ENCODE results near the gene KRTAP5-10.
"Not testable (repeated sequence)": the region's sequence is repeated elsewhere in the genome, so short reads cannot be mapped to it uniquely, and the experiment has no call there.

Gene KRTAP5-10

GRCh38 chr11:71527576-71528210, 37.7 kb upstream of the KRTAP5-10 start:
- TF ChIP-seq, protein P1, sequence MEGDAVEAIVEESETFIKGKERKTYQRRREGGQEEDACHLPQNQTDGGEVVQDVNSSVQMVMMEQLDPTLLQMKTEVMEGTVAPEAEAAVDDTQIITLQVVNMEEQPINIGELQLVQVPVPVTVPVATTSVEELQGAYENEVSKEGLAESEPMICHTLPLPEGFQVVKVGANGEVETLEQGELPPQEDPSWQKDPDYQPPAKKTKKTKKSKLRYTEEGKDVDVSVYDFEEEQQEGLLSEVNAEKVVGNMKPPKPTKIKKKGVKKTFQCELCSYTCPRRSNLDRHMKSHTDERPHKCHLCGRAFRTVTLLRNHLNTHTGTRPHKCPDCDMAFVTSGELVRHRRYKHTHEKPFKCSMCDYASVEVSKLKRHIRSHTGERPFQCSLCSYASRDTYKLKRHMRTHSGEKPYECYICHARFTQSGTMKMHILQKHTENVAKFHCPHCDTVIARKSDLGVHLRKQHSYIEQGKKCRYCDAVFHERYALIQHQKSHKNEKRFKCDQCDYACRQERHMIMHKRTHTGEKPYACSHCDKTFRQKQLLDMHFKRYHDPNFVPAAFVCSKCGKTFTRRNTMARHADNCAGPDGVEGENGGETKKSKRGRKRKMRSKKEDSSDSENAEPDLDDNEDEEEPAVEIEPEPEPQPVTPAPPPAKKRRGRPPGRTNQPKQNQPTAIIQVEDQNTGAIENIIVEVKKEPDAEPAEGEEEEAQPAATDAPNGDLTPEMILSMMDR (IDR thresholded peaks at IDR 0.05; ENCODE audit: low read depth, low read length, missing control alignments): no peak
- no peak overlapping the region for H3K4me3 ChIP-seq (ENCODE audit: low read depth, low read length)
- DNase-seq (ENCODE audit: low read depth): no peak
- in situ Hi-C loops (cut with HindIII; ENCODE audit: low sequenced_read_pairs): no loop called here

DNA sequence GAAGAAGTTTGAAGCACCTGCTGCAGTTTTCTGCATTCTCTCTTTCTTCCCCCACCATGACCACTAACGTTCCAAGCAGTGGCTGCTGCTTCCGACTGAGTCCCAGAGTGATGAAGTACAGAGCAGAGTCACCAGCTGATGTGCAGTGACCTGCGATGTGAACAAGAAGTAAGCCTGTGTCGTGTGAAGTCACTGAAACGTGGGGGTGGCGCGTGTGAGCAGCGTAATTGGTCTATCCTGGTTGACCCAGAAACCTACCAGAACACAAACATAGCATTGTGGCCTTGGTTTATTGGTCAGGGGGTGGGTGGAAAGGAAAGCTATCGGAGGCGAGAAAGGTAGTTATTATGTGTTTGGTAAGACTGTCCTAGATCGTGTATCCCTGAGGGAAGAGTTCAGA, 34.8 kb upstream of the KRTAP5-10 start:
- no peak overlapping the region for H3K4me3 ChIP-seq (ENCODE audit: low read depth, low read length)
- in situ Hi-C loops (cut with HindIII; ENCODE audit: low sequenced_read_pairs): no loop called here
- no peak for DNase-seq (ENCODE audit: low read depth)
- TF ChIP-seq, protein P1 (IDR thresholded peaks at IDR 0.05; ENCODE audit: low read depth, low read length, missing control alignments): no peak

DNA sequence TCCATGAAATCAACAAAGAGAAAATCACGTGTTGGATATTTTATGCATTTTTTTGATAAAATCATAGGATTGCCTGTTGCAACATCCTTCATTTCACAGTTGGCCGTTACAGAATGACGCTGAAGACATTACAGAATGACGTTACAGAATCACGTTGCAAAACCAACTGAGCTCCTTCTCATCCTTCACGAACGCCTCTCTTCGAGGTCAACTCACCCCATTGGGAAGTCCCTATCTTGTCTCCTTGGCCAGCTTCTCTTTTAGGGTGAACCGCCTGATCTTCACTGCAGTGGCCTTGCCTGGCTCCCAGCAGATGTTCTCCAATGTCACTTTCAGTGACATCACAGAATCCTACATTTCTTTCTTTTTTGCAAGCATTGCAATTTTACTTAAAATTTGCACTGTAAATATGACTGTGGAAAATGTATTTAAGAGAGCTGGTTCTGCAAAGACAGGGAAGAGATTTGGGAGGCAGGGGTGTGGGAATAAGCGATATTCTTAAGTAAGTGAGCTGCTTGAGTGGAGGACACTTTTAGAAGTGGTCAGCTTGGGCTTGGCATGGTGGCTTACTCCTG, 33.2 kb upstream of the KRTAP5-10 start:
- no peak overlapping the region for H3K4me3 ChIP-seq (ENCODE audit: low read depth, low read length)
- no peak for DNase-seq (ENCODE audit: low read depth)
- TF ChIP-seq, protein P1 (IDR thresholded peaks at IDR 0.05; ENCODE audit: low read depth, low read length, missing control alignments): no peak
- in situ Hi-C loops (cut with HindIII; ENCODE audit: low sequenced_read_pairs): no loop called here

GRCh38 chr11:71534711-71535608, 30.4 kb upstream of the KRTAP5-10 start:
- not testable (repeated sequence) for H3K4me3 ChIP-seq (ENCODE audit: low read depth, low read length); DNase-seq (ENCODE audit: low read depth)

DNA sequence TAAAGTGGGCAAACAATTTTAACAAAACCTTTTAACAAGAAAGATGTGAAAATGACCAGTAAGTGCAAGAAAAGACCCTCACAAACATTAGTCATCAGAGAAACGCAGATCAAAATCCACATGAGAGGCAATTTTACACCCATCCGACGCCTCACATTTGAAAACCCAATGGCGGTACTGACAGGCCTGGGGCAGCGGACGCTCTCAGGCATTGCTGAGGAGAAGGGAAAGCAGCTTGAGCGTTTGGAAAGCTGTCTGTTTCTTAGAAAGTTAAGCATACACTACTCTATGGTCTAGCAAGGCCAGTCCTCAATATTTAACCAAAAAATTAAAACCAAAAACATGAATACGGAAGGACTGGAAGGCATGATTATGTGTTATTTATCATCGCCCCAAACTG, 29.5 kb upstream of the KRTAP5-10 start:
- in situ Hi-C loops (cut with HindIII; ENCODE audit: low sequenced_read_pairs): no loop called here
- no peak overlapping the region for H3K4me3 ChIP-seq (ENCODE audit: low read depth, low read length)
- no peak for DNase-seq (ENCODE audit: low read depth)
- TF ChIP-seq, protein P1 (IDR thresholded peaks at IDR 0.05; ENCODE audit: low read depth, low read length, missing control alignments): no peak

More at GRCh38 chr11:71534711-71535608, 30.4 kb upstream of the KRTAP5-10 start:
- in situ Hi-C loops (cut with HindIII; ENCODE audit: low sequenced_read_pairs): not testable (repeated sequence)

- in situ Hi-C loops (cut with HindIII; ENCODE audit: low sequenced_read_pairs): no loop called here
- TF ChIP-seq, protein P1 (IDR thresholded peaks at IDR 0.05; ENCODE audit: low read depth, low read length, missing control alignments): no peak
- H3K4me3 ChIP-seq (ENCODE audit: low read depth, low read length): no peak overlapping the region
- no peak for DNase-seq (ENCODE audit: low read depth)
These were observed 27.8 kb upstream of the KRTAP5-10 start for GRCh38 chr11:71537537-71537936.

GRCh38 chr11:71537977-71538665, 27.2 kb upstream of the KRTAP5-10 start, which contains the start of gene KRTAP5-8:
Gene KRTAP5-8 (plus strand): TSS chr11:71538025. CDS start chr11:71538056, 31 bp downstream.
- H3K4me3 ChIP-seq (ENCODE audit: low read depth, low read length); in situ Hi-C loops (cut with HindIII; ENCODE audit: low sequenced_read_pairs); DNase-seq (ENCODE audit: low read depth): not testable (repeated sequence)
